GM19468 (cell line): ENCODE results near the gene PTPRD.

Source experiments
- ATAC-seq: cut with Tn5 transposase; IDR thresholded peaks from one replicate; pipeline ENCODE4 v1.9.1; 2021; ENCODE audit warnings: mild to moderate bottlenecking, moderate library complexity, moderate number of reproducible peaks; ENCODE audit not compliant: unreplicated experiment; ENCODE audit errors: extremely low read depth

Gene PTPRD

GRCh38 chr9:8907868-8908267, 1704.9 kb downstream of the PTPRD start:
- ATAC-seq, result no peak

GRCh38 chr9:8905731-8906130, 1707.1 kb downstream of the PTPRD start:
- no peak for ATAC-seq

- no peak for ATAC-seq
These were observed 1707.9 kb downstream of the PTPRD start for GRCh38 chr9:8904771-8905515.

- no peak for ATAC-seq
These were observed 1709.7 kb downstream of the PTPRD start for GRCh38 chr9:8903077-8903476.

- ATAC-seq, result no peak
These were observed 1711.7 kb downstream of the PTPRD start for GRCh38 chr9:8901146-8901545.

GRCh38 chr9:8899511-8899910, 1713.3 kb downstream of the PTPRD start:
- ATAC-seq, result no peak

GRCh38 chr9:8895861-8896224, 1717.0 kb downstream of the PTPRD start:
- no peak for ATAC-seq

- no peak for ATAC-seq
These were observed 1717.5 kb downstream of the PTPRD start for GRCh38 chr9:8895106-8895860.

- no peak for ATAC-seq
These were observed 1722.1 kb downstream of the PTPRD start for GRCh38 chr9:8890695-8891094.

- no peak for ATAC-seq
These were observed 1723.7 kb downstream of the PTPRD start for GRCh38 chr9:8889100-8889499.

GRCh38 chr9:8888591-8888990, 1724.2 kb downstream of the PTPRD start:
- ATAC-seq, result no peak

GRCh38 chr9:8887369-8887768, 1725.4 kb downstream of the PTPRD start:
- no peak for ATAC-seq

- ATAC-seq, result no peak
These were observed 1729.5 kb downstream of the PTPRD start for GRCh38 chr9:8883321-8883720.

- no peak for ATAC-seq
These were observed 1732.7 kb downstream of the PTPRD start for GRCh38 chr9:8880060-8880459.

GRCh38 chr9:8879284-8879683, 1733.5 kb downstream of the PTPRD start:
- no peak for ATAC-seq

- no peak for ATAC-seq
These were observed 1734.9 kb downstream of the PTPRD start for GRCh38 chr9:8877753-8878494.

GRCh38 chr9:8876303-8876702, 1736.5 kb downstream of the PTPRD start:
- no peak for ATAC-seq

- ATAC-seq, result no peak
These were observed 1738.3 kb downstream of the PTPRD start for GRCh38 chr9:8874482-8874881.

- no peak for ATAC-seq
These were observed 1740.0 kb downstream of the PTPRD start for GRCh38 chr9:8872802-8873201.

- no peak for ATAC-seq
These were observed 1740.9 kb downstream of the PTPRD start for GRCh38 chr9:8871796-8872445.

- no peak for ATAC-seq
These were observed 1741.4 kb downstream of the PTPRD start for GRCh38 chr9:8871396-8871795.
